ENCODE data around the gene TAS1R3.

TAS1R3 gene

DNA sequence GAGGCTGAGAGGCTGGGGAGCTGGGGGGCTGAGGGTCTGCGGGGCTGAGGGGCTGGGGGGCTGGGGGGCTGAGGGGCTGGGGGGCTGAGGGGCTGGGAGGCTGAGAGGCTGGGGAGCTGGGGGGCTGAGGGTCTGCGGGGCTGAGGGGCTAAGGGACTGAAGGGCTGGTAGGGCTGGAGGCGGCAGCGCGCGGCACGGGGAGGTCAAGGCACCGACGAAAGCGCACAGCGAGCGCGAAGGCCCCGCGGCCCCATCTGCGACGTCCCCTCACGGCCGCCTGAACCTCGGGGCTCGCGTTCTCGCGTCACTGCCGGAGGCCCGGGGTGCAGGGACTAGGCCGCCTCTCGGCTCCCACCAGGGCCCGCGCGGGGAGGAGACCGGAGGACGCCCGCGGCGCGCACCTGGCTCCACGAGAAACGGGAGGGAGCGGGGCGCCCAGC is 7.0 kb upstream of the TAS1R3 start:
- no peak for DNase-seq (ENCODE audit: low read depth in 2 of 2)

DNA sequence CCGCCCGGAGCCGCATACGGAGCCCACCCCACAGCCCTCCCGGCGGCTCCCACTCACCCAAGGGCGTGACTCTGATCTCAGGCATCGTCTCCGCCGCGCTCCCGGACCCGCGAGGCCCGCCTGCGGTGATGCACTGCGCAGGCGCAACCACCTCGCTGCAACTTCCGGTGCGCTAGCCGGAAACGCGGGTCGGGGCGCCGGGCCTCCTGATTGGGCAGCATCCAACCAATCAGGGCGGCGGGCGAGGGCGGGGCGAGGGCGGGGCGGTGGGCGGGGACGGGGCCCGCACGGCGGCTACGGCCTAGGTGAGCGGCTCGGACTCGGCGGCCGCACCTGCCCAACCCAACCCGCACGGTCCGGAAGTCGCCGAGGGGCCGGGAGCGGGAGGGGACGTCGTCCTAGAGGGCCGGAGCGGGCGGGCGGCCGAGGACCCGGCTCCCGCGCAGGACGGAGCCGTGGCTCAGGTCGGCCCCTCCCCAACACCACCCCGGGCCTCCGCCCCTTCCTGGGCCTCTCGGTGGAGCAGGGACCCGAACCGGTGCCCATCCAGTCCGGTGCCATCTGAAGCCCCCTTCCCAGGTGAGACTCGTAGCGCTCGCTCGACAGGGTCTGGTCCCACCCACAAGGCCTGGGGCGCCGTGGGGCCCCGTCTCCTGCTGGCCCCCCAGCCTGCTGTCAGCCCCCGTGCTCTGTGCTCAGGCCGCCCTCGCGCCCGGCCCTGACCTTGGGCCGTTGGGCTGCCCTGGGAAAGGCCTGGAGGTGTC is 6.4 kb upstream of the TAS1R3 start, which contains the start of the genes CPTP and INTS11:
Gene CPTP (plus strand): TSS at position 279 of the 764 bp plus-strand sequence. CDS start 2,109 bp downstream, outside the sequence.
Gene INTS11 (minus strand): TSS at position 137 of the 764 bp plus-strand sequence. CDS start 52 bp downstream, at position 85.
- peak; percentile 90 to 92 for DNase-seq (ENCODE audit: low read depth in 2 of 2)

DNA sequence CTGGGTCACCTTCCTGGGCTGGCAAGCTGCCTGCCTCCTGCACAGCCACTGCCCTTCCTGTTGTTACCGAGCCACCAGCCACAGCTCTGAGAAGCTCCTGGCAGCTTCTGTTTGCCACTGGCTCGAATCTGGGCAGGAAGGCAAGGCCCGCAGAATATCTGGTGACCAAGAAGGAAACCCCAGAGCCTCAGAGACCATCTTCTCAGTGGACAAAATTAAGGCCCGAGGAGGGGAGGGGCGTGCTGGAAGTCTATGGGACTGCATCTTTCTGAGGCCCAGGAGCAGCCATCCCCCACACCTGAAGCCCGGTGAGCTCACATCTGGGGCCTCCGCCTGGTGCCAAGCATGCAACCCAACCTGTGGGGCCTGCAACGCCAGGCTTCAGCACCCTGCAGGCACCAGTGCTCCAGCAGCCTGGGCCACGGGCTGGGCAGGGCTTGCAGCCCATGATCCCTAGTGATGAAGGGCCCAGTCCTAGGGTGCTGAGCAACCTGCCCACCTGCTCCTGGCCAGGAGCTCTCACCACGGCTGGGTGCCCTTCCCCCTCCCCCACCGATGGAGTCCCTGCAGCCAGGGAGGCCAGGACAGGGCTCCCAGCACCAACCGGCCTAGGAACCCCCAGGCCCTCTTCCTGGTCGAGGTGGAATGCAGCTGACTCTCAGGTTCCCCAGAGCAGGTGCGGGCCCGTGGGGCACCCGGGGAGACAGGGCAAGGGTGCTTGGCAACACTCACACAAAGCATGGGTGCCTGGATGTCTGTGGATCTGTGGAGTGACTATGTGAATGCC is 5.6 kb upstream of the TAS1R3 start:
- no peak for DNase-seq (ENCODE audit: low read depth in 2 of 2)

DNA sequence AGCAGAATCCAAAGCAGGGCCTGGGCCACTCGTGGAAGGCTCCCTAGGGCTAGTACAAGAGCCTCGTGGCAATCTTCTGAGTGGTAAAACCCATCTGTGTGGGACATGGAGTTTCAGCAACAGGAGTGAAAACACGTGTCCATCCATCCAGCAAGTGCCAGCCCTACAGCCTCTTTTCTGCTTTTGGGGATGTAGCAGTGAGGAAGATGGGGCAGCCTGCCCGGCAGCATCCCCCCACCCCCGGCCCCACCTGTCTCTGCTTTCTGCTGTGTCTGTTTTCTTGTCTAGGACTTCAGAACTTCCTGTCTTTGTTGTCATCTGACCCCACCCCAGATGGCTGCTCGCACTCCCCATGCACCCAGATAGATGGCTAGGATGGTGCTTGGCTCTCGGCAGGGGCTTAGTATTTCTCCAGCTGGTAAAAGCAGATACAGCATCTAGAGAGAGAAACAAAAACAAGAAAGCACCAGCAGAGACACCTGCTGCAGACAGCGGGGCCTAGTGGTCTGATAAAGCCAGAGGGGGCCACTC is 4.9 kb upstream of the TAS1R3 start:
- DNase-seq (ENCODE audit: low read depth in 2 of 2) = no peak

GRCh38 chr1:1327291-1327690 is 3.8 kb upstream of the TAS1R3 start:
- DNase-seq (ENCODE audit: low read depth in 2 of 2) = no peak

DNA sequence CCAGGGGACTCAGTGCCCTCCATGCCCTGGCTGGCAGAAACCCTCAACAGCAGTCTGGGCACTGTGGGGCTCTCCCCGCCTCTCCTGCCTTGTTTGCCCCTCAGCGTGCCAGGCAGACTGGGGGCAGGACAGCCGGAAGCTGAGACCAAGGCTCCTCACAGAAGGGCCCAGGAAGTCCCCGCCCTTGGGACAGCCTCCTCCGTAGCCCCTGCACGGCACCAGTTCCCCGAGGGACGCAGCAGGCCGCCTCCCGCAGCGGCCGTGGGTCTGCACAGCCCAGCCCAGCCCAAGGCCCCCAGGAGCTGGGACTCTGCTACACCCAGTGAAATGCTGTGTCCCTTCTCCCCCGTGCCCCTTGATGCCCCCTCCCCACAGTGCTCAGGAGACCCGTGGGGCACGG is 2.8 kb upstream of the TAS1R3 start:
- no peak for DNase-seq (ENCODE audit: low read depth in 2 of 2)

GRCh38 chr1:1329304-1330210 is 1.5 kb upstream of the TAS1R3 start:
- no peak for DNase-seq (ENCODE audit: low read depth in 2 of 2)

DNA sequence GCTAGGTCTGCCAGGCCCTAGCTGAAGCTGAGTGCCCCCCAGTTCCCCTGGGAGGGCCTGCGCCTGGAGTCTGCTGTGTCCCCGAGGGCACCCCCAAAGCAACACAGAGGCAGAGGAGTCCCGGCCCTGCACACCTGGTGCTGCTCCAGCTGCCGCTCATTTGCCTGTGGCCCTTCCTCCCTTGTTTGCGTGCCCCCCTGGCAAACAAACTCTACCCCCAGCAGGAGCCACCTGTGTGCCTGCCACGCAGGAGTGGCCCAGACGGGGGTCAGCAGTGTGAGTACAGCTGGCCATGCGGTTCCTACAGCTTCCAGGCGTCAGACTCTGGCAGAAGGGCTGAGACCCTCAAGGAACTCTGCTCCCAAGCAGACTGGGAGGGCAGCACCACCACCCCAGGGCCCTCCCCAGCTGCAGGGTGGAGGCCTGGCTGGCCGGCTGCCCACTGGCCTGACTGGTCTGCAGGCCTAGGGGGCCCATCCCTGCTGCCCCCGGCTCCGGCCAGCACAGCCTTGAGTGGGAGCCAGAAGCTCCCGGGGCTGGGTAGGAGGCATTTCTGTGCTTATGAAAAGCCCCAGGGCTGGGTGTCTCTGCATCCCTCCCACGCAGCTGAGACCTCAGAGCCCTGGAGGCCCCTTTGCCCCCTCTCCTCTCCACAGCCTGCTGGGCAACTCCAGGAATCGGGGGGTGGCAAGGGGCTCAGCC is 563 bp upstream of the TAS1R3 start:
- no peak for DNase-seq (ENCODE audit: low read depth in 2 of 2)

DNA sequence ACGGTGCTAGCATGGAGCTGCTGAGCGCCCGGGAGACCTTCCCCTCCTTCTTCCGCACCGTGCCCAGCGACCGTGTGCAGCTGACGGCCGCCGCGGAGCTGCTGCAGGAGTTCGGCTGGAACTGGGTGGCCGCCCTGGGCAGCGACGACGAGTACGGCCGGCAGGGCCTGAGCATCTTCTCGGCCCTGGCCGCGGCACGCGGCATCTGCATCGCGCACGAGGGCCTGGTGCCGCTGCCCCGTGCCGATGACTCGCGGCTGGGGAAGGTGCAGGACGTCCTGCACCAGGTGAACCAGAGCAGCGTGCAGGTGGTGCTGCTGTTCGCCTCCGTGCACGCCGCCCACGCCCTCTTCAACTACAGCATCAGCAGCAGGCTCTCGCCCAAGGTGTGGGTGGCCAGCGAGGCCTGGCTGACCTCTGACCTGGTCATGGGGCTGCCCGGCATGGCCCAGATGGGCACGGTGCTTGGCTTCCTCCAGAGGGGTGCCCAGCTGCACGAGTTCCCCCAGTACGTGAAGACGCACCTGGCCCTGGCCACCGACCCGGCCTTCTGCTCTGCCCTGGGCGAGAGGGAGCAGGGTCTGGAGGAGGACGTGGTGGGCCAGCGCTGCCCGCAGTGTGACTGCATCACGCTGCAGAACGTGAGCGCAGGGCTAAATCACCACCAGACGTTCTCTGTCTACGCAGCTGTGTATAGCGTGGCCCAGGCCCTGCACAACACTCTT is 1.1 kb downstream of the TAS1R3 start:
- DNase-seq (ENCODE audit: low read depth in 2 of 2) = no peak

- no peak for DNase-seq (ENCODE audit: low read depth in 2 of 2)
These were observed 1.8 kb downstream of the TAS1R3 start for GRCh38 chr1:1332774-1333480.

GRCh38 chr1:1333551-1334241 is 2.6 kb downstream of the TAS1R3 start:
- no peak for DNase-seq (ENCODE audit: low read depth in 2 of 2)

DNA sequence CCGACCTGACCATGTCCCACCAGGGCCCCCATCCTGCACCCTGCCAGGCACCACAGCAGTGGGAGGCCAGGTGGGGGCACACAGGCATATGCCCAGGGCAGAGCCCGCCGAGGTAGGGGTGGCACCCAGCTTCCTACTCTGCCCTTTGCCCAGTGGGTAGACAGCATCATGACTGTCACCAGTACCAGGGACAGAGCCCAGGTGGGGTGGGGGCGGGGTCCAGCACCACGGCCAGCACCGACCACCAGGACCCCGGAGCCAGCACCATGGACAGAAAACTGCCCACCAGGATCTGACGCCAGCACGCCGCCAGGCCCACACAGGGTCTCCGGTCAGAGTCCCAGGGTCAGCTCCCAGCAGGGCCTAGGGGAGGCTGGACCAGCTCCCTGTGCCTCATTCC is 3.8 kb downstream of the TAS1R3 start:
- DNase-seq (ENCODE audit: low read depth in 2 of 2) = no peak

DNA sequence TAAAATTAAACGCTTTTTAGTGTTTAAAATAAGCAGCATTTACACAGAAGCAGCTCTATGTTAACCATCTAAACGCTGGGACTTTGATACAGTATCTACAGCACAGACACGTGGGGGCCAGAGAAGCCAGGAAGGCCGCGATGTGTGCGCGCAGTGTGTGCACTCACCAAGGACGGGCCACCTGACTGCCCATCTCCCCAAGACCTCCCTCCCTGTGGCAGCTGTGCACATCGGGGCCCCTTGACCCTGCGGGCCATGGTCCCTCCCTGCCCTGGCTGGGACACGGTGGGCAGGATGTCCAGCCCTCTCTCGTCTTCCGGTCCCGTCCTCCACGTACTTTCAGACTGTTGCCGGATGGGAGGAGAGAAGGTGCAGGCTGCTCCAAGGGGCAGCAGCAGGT is 4.2 kb downstream of the TAS1R3 start:
- DNase-seq (ENCODE audit: low read depth in 2 of 2) = no peak

- no peak for DNase-seq (ENCODE audit: low read depth in 2 of 2)
These were observed 4.7 kb downstream of the TAS1R3 start for GRCh38 chr1:1335792-1336248.

- no peak for DNase-seq (ENCODE audit: low read depth in 2 of 2)
These were observed 5.4 kb downstream of the TAS1R3 start for GRCh38 chr1:1336446-1336845.

DNA sequence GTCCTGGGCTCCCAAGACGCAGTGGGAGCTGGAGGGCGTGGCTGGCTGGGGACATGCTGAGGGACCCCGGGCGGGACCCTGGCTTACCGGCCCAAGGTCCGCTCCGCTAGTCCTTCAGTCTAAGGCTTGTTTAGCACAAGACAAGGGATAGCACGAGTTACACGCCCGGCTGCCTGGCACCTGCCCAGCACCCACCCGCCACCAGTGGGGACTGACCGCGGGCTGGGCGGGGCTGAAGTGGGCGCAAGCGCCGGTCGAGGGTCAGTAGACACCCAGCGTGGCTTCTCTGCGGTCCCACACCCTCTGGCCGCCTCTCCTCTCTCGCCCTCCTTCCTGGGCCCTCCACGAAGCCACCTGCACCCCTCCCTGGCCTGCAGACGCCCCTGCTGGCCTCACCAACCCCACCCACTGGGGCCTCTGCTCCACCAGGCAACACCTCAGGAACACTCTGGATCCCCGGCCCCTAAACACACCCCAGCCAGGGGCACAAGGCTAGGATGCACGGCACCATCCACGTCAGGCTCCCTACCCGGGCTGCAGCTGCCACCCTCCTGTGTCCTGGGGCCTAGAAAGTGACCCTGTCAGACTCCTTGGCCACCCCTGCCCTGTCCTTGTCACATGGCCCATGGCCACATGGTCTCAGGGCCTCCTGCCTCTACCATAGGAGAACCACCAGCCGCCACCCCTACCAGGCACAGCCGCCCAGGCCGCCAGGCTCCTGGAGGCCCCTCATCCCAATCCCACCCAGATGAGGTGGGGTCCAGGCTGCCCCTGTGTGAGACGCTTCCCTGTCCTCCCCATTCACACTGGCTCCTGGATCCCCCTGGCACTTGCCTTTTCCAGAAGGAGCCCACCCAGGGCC is 6.1 kb downstream of the TAS1R3 start:
- no peak for DNase-seq (ENCODE audit: low read depth in 2 of 2)

DNA sequence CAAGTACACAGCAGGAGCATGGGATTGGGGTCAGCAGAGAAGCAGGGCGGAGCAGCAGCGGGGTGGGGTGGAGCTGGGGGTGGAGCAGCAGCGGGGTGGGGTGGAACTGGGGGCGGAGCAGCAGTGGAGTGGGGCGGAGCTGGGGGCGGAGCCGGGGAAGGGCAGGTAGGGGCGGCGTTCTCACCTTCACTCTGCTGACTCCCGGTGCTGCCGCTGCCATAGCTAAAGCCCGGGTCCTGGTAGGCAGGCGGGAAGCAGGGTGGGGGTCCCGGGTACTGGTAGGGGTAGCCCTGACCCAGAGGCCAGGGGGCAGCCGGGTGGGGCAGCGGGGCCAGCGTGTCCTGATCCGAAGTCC is 6.7 kb downstream of the TAS1R3 start:
- DNase-seq (ENCODE audit: low read depth in 2 of 2) = no peak

- DNase-seq (ENCODE audit: low read depth in 2 of 2) = no peak
These were observed 7.2 kb downstream of the TAS1R3 start for GRCh38 chr1:1338278-1338677.

All from stimulated activated CD8-positive, alpha-beta memory T cell treated with anti-CD3 and anti-CD28 coated beads, Interleukin-7, amount 100 ng/mL, for 1 hour (primary cell).